SIG-M5 (cell line): Measurements from ENCODE around the gene CPAMD8.
"Not testable (repeated sequence)": the region's sequence is repeated elsewhere in the genome, so short reads cannot be mapped to it uniquely, and the experiment has no call there.

ENCODE experiments used
- DNase-seq: peaks from one replicate; lab custom pipeline; 2025; lab: John Stamatoyannopoulos, UW

Gene CPAMD8

GRCh38 chr19:16891696-16892382 is 134.8 kb downstream of the CPAMD8 start:
- DNase-seq = no peak

- DNase-seq = no peak
These were observed 136.0 kb downstream of the CPAMD8 start for GRCh38 chr19:16890461-16891184.

- DNase-seq = no peak
These were observed 136.6 kb downstream of the CPAMD8 start for GRCh38 chr19:16889883-16890460.

GRCh38 chr19:16889366-16889882 is 137.2 kb downstream of the CPAMD8 start:
- no peak for DNase-seq

DNA sequence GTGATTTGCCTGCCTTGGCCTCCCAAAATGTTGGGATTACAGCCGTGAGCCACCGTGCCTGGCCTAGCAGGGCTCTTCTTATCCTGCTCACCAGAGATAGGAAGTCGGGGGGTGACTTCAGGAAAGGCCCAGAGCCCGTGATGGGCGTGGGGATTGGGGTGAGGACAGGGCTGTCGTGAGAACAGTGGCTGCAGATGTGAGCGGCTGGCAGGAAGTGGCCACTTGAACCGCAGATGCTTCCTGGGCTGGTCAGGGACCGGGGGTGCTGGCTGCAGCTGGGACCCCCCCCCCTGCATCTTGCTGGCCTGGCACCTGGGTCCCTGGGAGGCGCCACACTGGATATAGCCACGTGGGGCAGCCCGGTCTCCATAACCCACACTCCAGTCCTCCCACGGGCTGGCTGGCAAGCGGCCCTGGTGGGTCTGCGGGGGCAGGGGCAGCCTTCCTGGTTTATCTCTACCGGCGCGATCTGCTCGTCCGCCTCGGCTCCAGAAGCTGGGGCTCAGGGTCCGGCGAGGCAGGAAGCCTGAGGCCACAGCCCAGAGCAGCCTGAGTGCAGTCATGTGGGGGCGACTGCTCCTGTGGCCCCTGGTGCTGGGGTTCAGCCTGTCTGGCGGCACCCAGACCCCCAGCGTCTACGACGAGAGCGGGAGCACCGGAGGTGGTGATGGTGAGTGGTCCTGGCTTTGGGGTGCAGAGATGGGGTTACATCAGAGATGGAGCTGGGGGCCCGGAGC is 137.8 kb downstream of the CPAMD8 start, which contains the start of gene F2RL3:
Gene F2RL3, plus strand, starts transcription at position 371 of the 737 bp plus-strand sequence. Its CDS starts 191 bp downstream, at position 562.
- DNase-seq = no peak

GRCh38 chr19:16887353-16888265 is 139.0 kb downstream of the CPAMD8 start:
- DNase-seq = no peak

GRCh38 chr19:16886305-16886880 is 140.2 kb downstream of the CPAMD8 start:
- no peak for DNase-seq

DNA sequence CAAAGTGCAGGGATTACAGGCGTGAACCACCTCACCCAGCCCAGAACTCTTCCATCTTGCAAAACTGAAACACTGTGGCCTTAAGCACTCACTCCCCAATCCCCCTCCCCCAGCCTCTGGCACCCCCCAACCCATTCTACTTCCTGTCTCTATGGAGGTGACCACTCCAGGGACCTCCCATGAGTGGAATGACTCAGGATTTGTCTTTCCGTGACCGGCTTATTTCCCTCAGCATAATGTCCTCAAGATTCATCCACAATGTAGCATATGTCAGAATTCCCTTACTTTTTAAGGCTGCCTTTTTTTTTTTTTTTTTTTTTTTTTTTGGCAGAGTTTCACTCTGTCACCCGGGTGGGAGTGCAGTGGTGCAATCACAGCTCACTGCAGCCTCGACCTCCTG is 141.4 kb downstream of the CPAMD8 start:
- DNase-seq = no peak

DNA sequence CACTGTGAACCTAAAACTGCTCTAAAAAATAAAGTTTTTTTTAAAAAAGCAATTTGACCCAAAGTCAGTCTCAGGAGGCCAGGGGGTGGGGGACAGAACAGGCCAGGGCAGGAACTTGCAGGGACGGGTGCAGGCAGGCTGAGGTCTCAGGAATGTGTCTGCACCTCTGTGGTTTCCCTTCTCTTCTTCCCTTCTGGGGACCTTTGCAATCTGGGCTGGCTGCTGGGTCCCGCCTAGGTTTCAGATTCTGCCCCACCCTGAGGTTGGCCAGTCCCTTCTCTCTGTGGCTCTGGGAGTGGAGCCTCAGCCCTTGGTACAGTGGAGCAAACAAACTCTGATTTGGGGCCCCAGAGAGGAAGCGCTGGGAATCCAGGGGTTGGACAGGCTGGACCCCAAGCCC is 143.1 kb downstream of the CPAMD8 start:
- DNase-seq = no peak

- DNase-seq = no peak
These were observed 144.5 kb downstream of the CPAMD8 start for GRCh38 chr19:16882146-16882545.

- DNase-seq = no peak
These were observed 145.6 kb downstream of the CPAMD8 start for GRCh38 chr19:16880884-16881554.

DNA sequence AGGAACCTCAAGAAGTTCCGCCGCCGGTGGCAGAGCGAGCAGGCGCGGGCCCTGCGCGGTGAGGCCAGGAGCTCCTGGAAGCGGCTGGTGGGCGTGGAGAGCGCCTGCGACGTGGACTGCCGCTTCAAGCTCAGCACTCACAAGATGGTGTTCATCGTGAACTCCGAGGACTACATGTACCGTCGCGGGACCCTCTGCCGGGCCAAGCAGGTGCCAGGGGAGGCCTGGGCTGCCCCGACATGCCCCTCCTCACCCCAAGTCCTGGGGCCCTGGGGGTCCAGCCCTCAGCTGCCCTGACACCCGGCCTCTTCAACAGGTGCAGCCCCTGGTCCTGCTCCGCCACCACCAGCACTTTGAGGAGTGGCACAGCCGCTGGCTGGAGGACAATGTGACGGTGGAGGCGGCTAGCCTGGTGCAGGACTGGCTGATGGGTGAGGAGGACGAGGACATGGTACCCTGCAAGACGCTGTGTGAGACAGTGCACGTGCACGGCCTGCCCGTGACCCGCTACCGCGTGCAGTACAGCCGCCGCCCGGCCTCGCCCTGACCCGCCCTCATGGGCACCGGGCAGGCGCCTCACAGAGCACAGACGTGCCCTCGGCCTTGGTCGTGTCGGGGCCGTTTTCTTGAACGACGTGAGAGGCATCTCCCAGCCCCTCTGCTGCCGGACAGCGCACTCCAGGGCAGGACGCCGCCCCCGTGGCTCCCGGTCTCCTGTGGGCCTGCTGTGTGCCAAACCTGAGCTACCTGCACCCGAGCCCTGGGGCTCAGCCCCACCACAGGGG is 148.2 kb downstream of the CPAMD8 start:
- no peak for DNase-seq

- no peak for DNase-seq
These were observed 149.0 kb downstream of the CPAMD8 start for GRCh38 chr19:16877581-16877980.

DNA sequence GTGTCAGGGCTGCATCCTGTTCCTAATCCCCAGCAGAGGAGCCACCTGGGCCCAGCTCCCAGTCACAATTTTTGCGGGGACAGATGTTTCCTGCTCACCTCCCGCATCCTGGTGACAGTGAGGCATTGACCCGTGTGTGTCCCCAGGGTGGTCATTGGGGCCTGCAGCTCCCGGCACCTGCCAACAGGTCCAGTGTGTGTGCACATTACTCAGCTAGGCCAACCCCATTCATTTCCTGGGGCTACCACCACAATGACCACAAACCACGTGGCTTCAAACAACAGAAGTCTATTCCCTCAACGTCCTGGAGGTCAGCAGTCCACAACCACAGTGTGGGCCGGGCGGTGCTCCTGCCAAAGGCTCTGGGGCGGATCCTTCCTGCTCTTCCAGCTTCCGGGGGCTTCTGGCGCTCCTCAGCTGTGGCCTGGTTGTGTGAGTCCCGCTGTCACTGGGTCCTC is 149.7 kb downstream of the CPAMD8 start:
- DNase-seq = no peak

- no peak for DNase-seq
These were observed 150.7 kb downstream of the CPAMD8 start for GRCh38 chr19:16875584-16876555.

DNA sequence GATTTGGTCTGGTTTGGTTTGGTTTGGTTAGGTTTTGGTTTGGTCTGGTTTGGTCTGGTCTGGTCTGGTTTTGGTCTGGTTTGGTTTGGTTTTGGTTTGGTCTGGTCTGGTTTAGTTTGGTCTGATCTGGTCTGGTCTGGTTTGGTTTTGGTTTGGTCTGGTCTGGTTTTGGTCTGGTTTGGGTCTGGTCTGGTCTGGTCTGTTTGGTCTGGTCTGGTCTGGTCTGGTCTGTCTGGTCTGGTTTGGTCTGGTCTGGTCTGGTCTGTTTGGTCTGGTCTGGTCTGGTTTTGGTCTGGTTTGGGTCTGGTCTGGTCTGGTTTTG is 151.7 kb downstream of the CPAMD8 start:
- DNase-seq = not testable (repeated sequence)

GRCh38 chr19:16874250-16874977 is 152.2 kb downstream of the CPAMD8 start:
- no peak for DNase-seq

- DNase-seq = no peak
These were observed 153.0 kb downstream of the CPAMD8 start for GRCh38 chr19:16873594-16873993.
